ENCODE results near the gene PDCD1.
A peak's percentile ranks its signal among the peaks of the same experiment; 100 is the strongest.
"Not testable (repeated sequence)": the region's sequence is repeated elsewhere in the genome, so short reads cannot be mapped to it uniquely, and the experiment has no call there.

PDCD1 gene

GRCh38 chr2:241822264-241822623 lies 36.5 kb downstream of the PDCD1 start (continued):
- no peak for TF ChIP-seq ZNF473 (tag by site-specific recombination; IDR thresholded peaks at IDR 0.05)
- no peak for TF ChIP-seq ZBTB48 (tag by site-specific recombination; IDR thresholded peaks at IDR 0.05)
- no peak for TF ChIP-seq ZBTB7A (tag by site-specific recombination; IDR thresholded peaks at IDR 0.05; ENCODE audit: low read depth)
- no peak for TF ChIP-seq HOXD13 (CRISPR knock-in tag; IDR thresholded peaks at IDR 0.05; ENCODE audit: borderline replicate concordance)
- TF ChIP-seq HOXA7 (CRISPR knock-in tag; IDR thresholded peaks at IDR 0.05; ENCODE audit: borderline replicate concordance): no peak

- Histone ChIP-seq H3K36me3 (ENCODE audit: control insufficient read depth in 2 of 2, insufficient read depth in 1 of 2, low read length in 2 of 2) (no peaks in the 10 kb centered on the region), H3K4me3 (ENCODE audit: low read depth, low read length) (no peak overlapping the region), H3K4me1 (ENCODE audit: control insufficient read depth, insufficient read depth, low read length) (no peaks in the 10 kb centered on the region), H3K9me3 (ENCODE audit: control insufficient read depth, insufficient read depth, low read depth, low read length) (no peaks in the 10 kb centered on the region), H3K27ac (ENCODE audit: extremely low read depth, low read depth, low read length) (no peak overlapping the region)
- ChIA-PET CTCF (no interaction called here), POLR2A (no interaction called here)
- no peak for TF ChIP-seq ZNF302 (tag by site-specific recombination; IDR thresholded peaks at IDR 0.05; ENCODE audit: low read depth)
- no peak for TF ChIP-seq PATZ1 (tag by site-specific recombination; IDR thresholded peaks at IDR 0.05)
- no peak for TF ChIP-seq TSHZ1 (tag by site-specific recombination; IDR thresholded peaks at IDR 0.05; ENCODE audit: borderline replicate concordance)
- TF ChIP-seq PRDM4 (tag by site-specific recombination; IDR thresholded peaks at IDR 0.05): no peak
- TF ChIP-seq ZNF155 (tag by site-specific recombination; IDR thresholded peaks at IDR 0.05): no peak
Measured at GRCh38 chr2:241821460-241822263, 37.0 kb downstream of the PDCD1 start.

GRCh38 chr2:241820625-241821384 lies 37.9 kb downstream of the PDCD1 start:
- CTCF ChIA-PET: no interaction called here
- H3K4me3 ChIP-seq (ENCODE audit: low read depth, low read length): no peak overlapping the region
- TF ChIP-seq ZNF830 (tag by site-specific recombination; IDR thresholded peaks at IDR 0.05; ENCODE audit: low read depth): no peak
- 0 out of 2 replicates have a peak, but pooled peaks have one; percentile 10 for TF ChIP-seq ZNF341 (tag by site-specific recombination; IDR thresholded peaks at IDR 0.05; ENCODE audit: low read depth)
- TF ChIP-seq ZNF747 (tag by site-specific recombination; IDR thresholded peaks at IDR 0.05): no peak
- peak; percentile 66 for TF ChIP-seq GLIS1 (tag by site-specific recombination; IDR thresholded peaks at IDR 0.05)
- POLR2A ChIA-PET: no interaction called here
- no peaks in the 10 kb centered on the region for H3K4me1 ChIP-seq (ENCODE audit: control insufficient read depth, insufficient read depth, low read length)
- H3K36me3 ChIP-seq (ENCODE audit: control insufficient read depth in 2 of 2, insufficient read depth in 1 of 2, low read length in 2 of 2): no peaks in the 10 kb centered on the region
- no peak overlapping the region for H3K27ac ChIP-seq (ENCODE audit: extremely low read depth, low read depth, low read length)
- no peaks in the 10 kb centered on the region for H3K9me3 ChIP-seq (ENCODE audit: control insufficient read depth, insufficient read depth, low read depth, low read length)

GRCh38 chr2:241819947-241820624 lies 38.6 kb downstream of the PDCD1 start:
- H3K4me3 ChIP-seq (ENCODE audit: low read depth, low read length); H3K4me1 ChIP-seq (ENCODE audit: control insufficient read depth, insufficient read depth, low read length); H3K9me3 ChIP-seq (ENCODE audit: control insufficient read depth, insufficient read depth, low read depth, low read length); H3K36me3 ChIP-seq (ENCODE audit: control insufficient read depth in 2 of 2, insufficient read depth in 1 of 2, low read length in 2 of 2); H3K27ac ChIP-seq (ENCODE audit: extremely low read depth, low read depth, low read length); POLR2A ChIA-PET; CTCF ChIA-PET: not testable (repeated sequence)

Data from HEK293 (cell line).